ENCODE results near the gene CMTR1.
A peak's percentile ranks its signal among the peaks of the same experiment; 100 is the strongest.

CMTR1 gene

DNA sequence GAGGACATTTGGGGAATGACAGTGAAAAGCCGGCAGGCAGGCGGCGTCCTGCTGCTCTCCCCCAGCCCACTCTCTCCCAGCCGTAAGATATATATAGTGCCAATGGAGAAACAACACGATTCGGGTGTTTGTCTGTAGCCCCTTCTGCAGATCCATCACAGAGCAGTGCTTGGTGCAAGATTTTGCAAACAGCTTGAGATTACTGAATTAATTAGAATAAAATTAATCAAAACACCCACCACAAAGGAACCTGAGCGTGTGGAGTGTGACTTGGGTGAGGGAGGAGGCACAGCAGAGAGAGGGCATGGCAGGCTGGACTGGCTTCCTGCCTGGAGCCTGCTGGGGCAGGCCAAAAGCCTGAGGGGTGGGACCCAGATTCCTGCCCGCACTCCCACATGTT, 95.5 kb downstream of the CMTR1 start:
- no peak for FAIRE-seq

DNA sequence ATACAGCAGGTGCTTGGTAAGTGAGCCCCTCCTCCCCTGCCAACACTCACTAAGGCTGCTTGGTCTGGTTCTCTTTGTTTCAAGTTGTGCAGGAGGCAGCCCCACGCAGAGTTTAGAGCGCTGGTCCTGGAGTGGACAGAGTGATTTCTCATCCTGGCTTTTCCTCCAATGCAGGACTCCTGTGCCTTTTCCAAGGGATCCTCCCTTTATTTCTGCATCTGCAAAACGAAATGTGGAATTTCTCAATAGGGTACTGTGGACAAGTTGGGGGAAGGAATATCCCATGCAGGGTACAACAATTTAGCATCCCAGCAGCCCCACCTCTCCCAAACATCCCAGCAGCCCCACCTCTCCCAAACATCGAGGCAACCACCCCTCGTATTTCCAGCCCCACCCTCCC, 97.3 kb downstream of the CMTR1 start:
- FAIRE-seq (no peak), DNase-seq (ENCODE audit: low spot score) (peak; percentile 28)

More for the DNA sequence above, 95.5 kb downstream of the CMTR1 start:
- DNase-seq (ENCODE audit: low spot score): no peak

DNA sequence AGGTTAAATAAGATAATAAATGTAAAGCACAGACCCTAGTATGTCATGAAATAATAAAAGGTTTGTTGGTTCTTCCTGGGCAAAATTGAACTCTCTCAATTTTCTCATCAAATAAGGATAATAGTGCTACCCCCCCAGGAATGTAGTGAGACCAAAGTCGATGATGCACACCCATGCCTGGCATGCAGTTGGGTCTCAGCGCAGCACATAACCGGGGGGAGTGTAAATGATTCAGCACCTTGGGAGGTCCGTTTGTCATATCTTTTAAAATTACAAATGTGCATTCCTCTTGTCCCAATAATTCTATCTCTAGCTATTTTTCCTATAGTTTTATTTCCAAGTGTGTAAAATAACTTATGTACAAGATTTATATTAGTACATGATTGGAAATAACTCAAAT, 98.0 kb downstream of the CMTR1 start:
- DNase-seq (ENCODE audit: low spot score) (peak; percentile 70), FAIRE-seq (no peak)

Data from urothelium cell line (cell line).